HL-60 (cell line): ENCODE data around the gene KIAA1671.

Source experiments
- CTCF ChIP-seq: IDR thresholded peaks from one replicate; pipeline ENCODE4 v1.5.1; 2011; ENCODE audit warnings: low read length, control low read depth, inconsistent platforms; ENCODE audit not compliant: insufficient read depth
- REST ChIP-seq: IDR thresholded peaks from 2 replicates; pipeline ENCODE4 v1.6.1; 2012; ENCODE audit warnings: low read depth; ENCODE audit not compliant: insufficient replicate concordance

- no peak for TF ChIP-seq CTCF
- TF ChIP-seq REST, result no peak
These were observed 192.0 kb downstream of the KIAA1671 start for GRCh38 chr22:25144522-25144921.
